HepG2 (cell line): ENCODE data around the gene XXYLT1.

Experiments
- FOSL2 ChIP-seq: sonication (generic); formaldehyde crosslinking; IDR thresholded peaks from 2 replicates; pipeline ENCODE4 v1.4.0; 2020; ENCODE audit warnings: missing genetic modification reagents
- FOXC1 ChIP-seq: sonication (generic); formaldehyde crosslinking; IDR thresholded peaks from 2 replicates; pipeline ENCODE4 v1.8.0; 2022; ENCODE audit warnings: mild to moderate bottlenecking, missing genetic modification reagents, borderline replicate concordance
- HDAC6 ChIP-seq: fragments of 200-600 bp; sonication (generic); IDR thresholded peaks from 2 replicates; pipeline ENCODE4 v1.7.0; 2017; ENCODE audit warnings: mild to moderate bottlenecking, antibody characterized with exemption, low read length, low read depth
- MXI1 ChIP-seq: IDR thresholded peaks from 3 replicates; pipeline ENCODE4 v1.6.1; 2012; ENCODE audit warnings: low read depth, low read length, inconsistent platforms, borderline replicate concordance
- NFE2L2 ChIP-seq: fragments of 150-350 bp; IDR thresholded peaks from 2 replicates; pipeline ENCODE4 v1.6.1; 2014; ENCODE audit warnings: low read length
- SPEN ChIP-seq: sonication (generic); formaldehyde crosslinking; IDR thresholded peaks from 2 replicates; pipeline ENCODE4 v1.5.1; 2020; ENCODE audit warnings: low read depth, mild to moderate bottlenecking, missing genetic modification reagents
- ZBTB7A ChIP-seq: sonication (generic); formaldehyde crosslinking; IDR thresholded peaks from 2 replicates; pipeline ENCODE4 v1.8.0; 2022; ENCODE audit warnings: mild to moderate bottlenecking, missing genetic modification reagents
- ZNF660 ChIP-seq: sonication (generic); formaldehyde crosslinking; IDR thresholded peaks from 2 replicates; pipeline ENCODE4 v1.5.1; 2020; ENCODE audit warnings: mild to moderate bottlenecking, low read depth, missing genetic modification reagents, borderline replicate concordance
- TF ChIP-seq, protein P1 (sequence below): sonication (generic); formaldehyde crosslinking; IDR thresholded peaks from 2 replicates; pipeline ENCODE4 v1.5.1; 2020; ENCODE audit warnings: missing genetic modification reagents, mild to moderate bottlenecking, borderline replicate concordance
- TF ChIP-seq, protein P2 (sequence below): sonication (generic); formaldehyde crosslinking; IDR thresholded peaks from 2 replicates; pipeline ENCODE4 v1.5.0; 2020; ENCODE audit warnings: mild to moderate bottlenecking, missing genetic modification reagents, moderate library complexity
- TF ChIP-seq, protein P3 (sequence below): fragments of 450-650 bp; IDR thresholded peaks from 2 replicates; pipeline ENCODE4 v1.6.1; 2017; ENCODE audit warnings: mild to moderate bottlenecking

DNA sequence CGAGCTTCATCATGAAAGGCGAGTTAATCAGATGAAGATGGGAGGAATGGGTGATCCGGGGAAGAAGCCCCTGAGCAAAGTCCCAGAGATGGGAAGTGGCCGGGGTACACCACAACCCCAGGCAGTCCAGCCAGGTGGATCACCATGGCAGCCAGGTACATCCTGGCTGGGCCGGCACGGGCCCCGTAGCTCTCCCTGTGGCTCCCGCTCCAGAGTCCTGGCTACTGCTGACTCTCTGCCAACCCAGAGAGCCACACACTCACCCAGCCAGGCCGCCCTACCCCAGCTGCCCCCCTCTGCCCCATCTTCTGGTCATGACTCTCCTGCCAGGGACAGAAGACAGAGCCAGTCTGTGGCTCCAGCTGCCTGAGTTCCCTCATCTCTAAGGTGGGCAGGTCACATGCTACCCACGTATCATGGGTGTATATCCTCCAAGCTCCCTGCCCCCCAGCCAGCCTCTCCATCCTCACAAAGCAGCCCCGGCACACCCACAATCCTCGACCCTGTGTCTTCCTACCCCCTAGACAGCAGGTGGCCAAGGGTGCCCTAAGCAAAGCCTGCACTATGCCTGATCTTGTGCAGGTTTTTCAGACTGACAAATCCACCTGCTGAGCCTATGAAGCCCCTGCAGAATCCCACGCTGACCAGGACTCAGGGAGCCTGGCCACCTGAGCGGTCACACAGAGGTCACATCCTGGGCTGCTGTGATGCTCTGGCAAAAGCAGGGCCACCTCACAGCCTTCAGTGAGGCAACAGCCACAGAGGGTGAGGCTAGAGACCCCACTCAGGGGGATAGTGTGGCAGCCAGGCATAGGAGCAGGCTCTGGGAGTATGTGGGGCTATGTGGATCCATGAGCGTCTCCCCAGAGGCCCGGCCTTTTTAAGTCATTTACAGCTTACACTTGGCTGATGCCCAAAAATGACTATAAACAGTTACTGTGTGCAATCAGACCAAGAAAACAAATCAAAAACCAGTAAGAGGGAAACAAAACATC is 13.2 kb downstream of the XXYLT1 start:
- TF ChIP-seq, protein P1, sequence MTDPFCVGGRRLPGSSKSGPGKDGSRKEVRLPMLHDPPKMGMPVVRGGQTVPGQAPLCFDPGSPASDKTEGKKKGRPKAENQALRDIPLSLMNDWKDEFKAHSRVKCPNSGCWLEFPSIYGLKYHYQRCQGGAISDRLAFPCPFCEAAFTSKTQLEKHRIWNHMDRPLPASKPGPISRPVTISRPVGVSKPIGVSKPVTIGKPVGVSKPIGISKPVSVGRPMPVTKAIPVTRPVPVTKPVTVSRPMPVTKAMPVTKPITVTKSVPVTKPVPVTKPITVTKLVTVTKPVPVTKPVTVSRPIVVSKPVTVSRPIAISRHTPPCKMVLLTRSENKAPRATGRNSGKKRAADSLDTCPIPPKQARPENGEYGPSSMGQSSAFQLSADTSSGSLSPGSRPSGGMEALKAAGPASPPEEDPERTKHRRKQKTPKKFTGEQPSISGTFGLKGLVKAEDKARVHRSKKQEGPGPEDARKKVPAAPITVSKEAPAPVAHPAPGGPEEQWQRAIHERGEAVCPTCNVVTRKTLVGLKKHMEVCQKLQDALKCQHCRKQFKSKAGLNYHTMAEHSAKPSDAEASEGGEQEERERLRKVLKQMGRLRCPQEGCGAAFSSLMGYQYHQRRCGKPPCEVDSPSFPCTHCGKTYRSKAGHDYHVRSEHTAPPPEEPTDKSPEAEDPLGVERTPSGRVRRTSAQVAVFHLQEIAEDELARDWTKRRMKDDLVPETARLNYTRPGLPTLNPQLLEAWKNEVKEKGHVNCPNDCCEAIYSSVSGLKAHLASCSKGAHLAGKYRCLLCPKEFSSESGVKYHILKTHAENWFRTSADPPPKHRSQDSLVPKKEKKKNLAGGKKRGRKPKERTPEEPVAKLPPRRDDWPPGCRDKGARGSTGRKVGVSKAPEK = no peak
- TF ChIP-seq MXI1 = no peak
- TF ChIP-seq, protein P2, sequence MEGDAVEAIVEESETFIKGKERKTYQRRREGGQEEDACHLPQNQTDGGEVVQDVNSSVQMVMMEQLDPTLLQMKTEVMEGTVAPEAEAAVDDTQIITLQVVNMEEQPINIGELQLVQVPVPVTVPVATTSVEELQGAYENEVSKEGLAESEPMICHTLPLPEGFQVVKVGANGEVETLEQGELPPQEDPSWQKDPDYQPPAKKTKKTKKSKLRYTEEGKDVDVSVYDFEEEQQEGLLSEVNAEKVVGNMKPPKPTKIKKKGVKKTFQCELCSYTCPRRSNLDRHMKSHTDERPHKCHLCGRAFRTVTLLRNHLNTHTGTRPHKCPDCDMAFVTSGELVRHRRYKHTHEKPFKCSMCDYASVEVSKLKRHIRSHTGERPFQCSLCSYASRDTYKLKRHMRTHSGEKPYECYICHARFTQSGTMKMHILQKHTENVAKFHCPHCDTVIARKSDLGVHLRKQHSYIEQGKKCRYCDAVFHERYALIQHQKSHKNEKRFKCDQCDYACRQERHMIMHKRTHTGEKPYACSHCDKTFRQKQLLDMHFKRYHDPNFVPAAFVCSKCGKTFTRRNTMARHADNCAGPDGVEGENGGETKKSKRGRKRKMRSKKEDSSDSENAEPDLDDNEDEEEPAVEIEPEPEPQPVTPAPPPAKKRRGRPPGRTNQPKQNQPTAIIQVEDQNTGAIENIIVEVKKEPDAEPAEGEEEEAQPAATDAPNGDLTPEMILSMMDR = no peak
- TF ChIP-seq HDAC6 = no peak
- no peak for TF ChIP-seq SPEN
- TF ChIP-seq ZNF660 (CRISPR knock-in tag) = no peak
- TF ChIP-seq ZBTB7A (CRISPR knock-in tag) = no peak
- TF ChIP-seq FOSL2 (CRISPR knock-in tag) = no peak
- no peak for TF ChIP-seq NFE2L2
- TF ChIP-seq, protein P3, sequence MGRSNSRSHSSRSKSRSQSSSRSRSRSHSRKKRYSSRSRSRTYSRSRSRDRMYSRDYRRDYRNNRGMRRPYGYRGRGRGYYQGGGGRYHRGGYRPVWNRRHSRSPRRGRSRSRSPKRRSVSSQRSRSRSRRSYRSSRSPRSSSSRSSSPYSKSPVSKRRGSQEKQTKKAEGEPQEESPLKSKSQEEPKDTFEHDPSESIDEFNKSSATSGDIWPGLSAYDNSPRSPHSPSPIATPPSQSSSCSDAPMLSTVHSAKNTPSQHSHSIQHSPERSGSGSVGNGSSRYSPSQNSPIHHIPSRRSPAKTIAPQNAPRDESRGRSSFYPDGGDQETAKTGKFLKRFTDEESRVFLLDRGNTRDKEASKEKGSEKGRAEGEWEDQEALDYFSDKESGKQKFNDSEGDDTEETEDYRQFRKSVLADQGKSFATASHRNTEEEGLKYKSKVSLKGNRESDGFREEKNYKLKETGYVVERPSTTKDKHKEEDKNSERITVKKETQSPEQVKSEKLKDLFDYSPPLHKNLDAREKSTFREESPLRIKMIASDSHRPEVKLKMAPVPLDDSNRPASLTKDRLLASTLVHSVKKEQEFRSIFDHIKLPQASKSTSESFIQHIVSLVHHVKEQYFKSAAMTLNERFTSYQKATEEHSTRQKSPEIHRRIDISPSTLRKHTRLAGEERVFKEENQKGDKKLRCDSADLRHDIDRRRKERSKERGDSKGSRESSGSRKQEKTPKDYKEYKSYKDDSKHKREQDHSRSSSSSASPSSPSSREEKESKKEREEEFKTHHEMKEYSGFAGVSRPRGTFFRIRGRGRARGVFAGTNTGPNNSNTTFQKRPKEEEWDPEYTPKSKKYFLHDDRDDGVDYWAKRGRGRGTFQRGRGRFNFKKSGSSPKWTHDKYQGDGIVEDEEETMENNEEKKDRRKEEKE = no peak
- TF ChIP-seq FOXC1 (CRISPR knock-in tag) = no peak
